Breast epithelium (tissue), 4 donors: ENCODE measurements around the gene ENC1. TPM values are rescaled to one million over a fixed set of nuclear protein-coding genes. Genes with fewer than 3 reads are reported as not detected.

ENCODE experiments used
- DNase-seq, 2 donors: peaks; one replicate each; pipeline ENCODE4 v3.0.0-alpha.2; 2019; ENCODE audit warnings: low spot score in 2 of 2
- H3K27ac ChIP-seq, 2 donors: fragments of 200-600 bp; sonication (generic) in 1 of 2; one replicate each; pipeline ENCODE4 v1.5.1; 2016 to 2019; ENCODE audit warnings: mild to moderate bottlenecking in 1 of 2
- H3K27me3 ChIP-seq, 2 donors: fragments of 200-600 bp; sonication (generic) in 1 of 2; one replicate each; pipeline versions ENCODE4 v1.5.1 to v1.6.0; 2017 to 2019; ENCODE audit warnings: control low read depth in 1 of 2, mild to moderate bottlenecking in 1 of 2
- H3K36me3 ChIP-seq: fragments of 200-600 bp; one replicate; pipeline ENCODE4 v1.5.1; 2019
- H3K4me1 ChIP-seq, 2 donors: fragments of 200-600 bp; sonication (generic); one replicate each; pipeline ENCODE4 v1.5.1; 2016 to 2019; ENCODE audit warnings: control low read depth in 1 of 2
- H3K4me3 ChIP-seq, 3 donors: fragments of 200-600 bp; sonication (generic); 1 replicate in 2 of 3; 2 replicates in 1 of 3; pipeline ENCODE4 v1.5.1; 2016 to 2019; ENCODE audit warnings: mild to moderate bottlenecking in 3 of 3, moderate library complexity in 2 of 3
- H3K9me3 ChIP-seq, 2 donors: fragments of 200-600 bp; sonication (generic) in 1 of 2; one replicate each; pipeline ENCODE4 v1.5.1; 2016 to 2019; ENCODE audit warnings: control low read depth in 1 of 2
- POLR2A ChIP-seq: fragments of 450-650 bp; IDR thresholded peaks from one replicate; pipeline ENCODE4 v1.6.1; 2016; ENCODE audit warnings: antibody characterized with exemption, mild to moderate bottlenecking, moderate library complexity
- POLR2AphosphoS5 ChIP-seq, 3 donors: sonication (generic); formaldehyde crosslinking; IDR thresholded peaks; one replicate each; pipeline ENCODE4 v1.6.1; 2017; ENCODE audit warnings: antibody characterized with exemption in 3 of 3
- intact Hi-C: fragments of 100-400 bp; cut with DNase I; formaldehyde crosslinking; loops from one replicate; pipeline ENCODE4 v1.15.1; 2023; ENCODE audit warnings: low total_unique reads
- total RNA-seq, 3 donors: library from RNA; depleted of rRNA; stranded (reverse); fragments of >200 nt; gene quantifications; one replicate each; pipeline ENCODE4 v1.1.0, GENCODE V29; 2016
- TF ChIP-seq, protein P1 (sequence below), 3 donors: fragments of 450-650 bp; IDR thresholded peaks; one replicate each; pipeline ENCODE4 v1.5.1; 2016 to 2017; ENCODE audit warnings: antibody characterized with exemption in 3 of 3, mild to moderate bottlenecking in 3 of 3, moderate library complexity in 3 of 3

Gene ENC1, protein sequence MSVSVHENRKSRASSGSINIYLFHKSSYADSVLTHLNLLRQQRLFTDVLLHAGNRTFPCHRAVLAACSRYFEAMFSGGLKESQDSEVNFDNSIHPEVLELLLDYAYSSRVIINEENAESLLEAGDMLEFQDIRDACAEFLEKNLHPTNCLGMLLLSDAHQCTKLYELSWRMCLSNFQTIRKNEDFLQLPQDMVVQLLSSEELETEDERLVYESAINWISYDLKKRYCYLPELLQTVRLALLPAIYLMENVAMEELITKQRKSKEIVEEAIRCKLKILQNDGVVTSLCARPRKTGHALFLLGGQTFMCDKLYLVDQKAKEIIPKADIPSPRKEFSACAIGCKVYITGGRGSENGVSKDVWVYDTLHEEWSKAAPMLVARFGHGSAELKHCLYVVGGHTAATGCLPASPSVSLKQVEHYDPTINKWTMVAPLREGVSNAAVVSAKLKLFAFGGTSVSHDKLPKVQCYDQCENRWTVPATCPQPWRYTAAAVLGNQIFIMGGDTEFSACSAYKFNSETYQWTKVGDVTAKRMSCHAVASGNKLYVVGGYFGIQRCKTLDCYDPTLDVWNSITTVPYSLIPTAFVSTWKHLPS
- total RNA-seq = 10 to 100 TPM in 2 of 3 donors, 1 to 10 TPM in 1; 8.3 to 16.7 (median 13.8) TPM

DNA sequence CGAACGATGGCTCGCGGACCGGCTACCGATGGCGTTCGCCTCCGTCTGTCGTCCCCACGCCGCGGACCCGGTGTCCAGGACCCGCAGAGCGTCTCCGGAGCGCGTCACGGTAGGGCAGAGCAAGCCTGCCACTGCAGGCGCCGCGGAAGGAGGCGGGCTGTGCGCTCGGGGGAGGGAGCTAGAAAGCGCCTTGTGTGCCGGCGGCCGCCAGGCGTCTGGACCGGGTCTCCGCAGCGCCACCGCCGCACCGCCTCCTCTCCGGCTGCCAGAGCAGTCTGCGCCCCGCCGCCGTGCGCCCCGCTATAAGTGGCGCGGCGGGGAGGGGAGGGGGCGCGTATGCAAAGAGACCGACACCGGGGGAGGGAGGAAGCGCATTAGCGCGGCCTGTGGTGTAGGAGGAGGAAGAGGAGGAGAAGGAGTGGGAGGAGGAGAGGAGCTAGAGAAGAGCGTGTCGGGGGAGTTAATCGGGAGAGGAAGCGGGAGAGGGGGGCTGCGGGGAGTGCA lies at the start of gene ENC1:
Gene ENC1 (minus strand): TSS at position 279 of the 504 bp plus-strand sequence. CDS start 4,243 bp downstream, outside the sequence.
- H3K4me1 ChIP-seq = peaks cover 0 to 24% of the 10 kb centered on the region in 2 donors
- H3K27me3 ChIP-seq = no peaks in the 10 kb centered on the region
- intact Hi-C loops = no loop called here
- peak within 1 kb of the TSS; percentile 85 to 87 for H3K27ac ChIP-seq
- peak; percentile 74 to 81 for DNase-seq
- H3K36me3 ChIP-seq = no peaks in the 10 kb centered on the region
- TF ChIP-seq POLR2A (peak; percentile 20), POLR2AphosphoS5 (IDR thresholded peaks at IDR 0.05) (peak; percentile 44 to 58 (median 49))
- TF ChIP-seq, protein P1, sequence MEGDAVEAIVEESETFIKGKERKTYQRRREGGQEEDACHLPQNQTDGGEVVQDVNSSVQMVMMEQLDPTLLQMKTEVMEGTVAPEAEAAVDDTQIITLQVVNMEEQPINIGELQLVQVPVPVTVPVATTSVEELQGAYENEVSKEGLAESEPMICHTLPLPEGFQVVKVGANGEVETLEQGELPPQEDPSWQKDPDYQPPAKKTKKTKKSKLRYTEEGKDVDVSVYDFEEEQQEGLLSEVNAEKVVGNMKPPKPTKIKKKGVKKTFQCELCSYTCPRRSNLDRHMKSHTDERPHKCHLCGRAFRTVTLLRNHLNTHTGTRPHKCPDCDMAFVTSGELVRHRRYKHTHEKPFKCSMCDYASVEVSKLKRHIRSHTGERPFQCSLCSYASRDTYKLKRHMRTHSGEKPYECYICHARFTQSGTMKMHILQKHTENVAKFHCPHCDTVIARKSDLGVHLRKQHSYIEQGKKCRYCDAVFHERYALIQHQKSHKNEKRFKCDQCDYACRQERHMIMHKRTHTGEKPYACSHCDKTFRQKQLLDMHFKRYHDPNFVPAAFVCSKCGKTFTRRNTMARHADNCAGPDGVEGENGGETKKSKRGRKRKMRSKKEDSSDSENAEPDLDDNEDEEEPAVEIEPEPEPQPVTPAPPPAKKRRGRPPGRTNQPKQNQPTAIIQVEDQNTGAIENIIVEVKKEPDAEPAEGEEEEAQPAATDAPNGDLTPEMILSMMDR (IDR thresholded peaks at IDR 0.05) = peak; percentile 57 to 77 (median 70)
- H3K4me3 ChIP-seq = peak within 1 kb of the TSS; percentile 64 to 76 (median 74)
- H3K9me3 ChIP-seq = no peaks in the 10 kb centered on the region

DNA sequence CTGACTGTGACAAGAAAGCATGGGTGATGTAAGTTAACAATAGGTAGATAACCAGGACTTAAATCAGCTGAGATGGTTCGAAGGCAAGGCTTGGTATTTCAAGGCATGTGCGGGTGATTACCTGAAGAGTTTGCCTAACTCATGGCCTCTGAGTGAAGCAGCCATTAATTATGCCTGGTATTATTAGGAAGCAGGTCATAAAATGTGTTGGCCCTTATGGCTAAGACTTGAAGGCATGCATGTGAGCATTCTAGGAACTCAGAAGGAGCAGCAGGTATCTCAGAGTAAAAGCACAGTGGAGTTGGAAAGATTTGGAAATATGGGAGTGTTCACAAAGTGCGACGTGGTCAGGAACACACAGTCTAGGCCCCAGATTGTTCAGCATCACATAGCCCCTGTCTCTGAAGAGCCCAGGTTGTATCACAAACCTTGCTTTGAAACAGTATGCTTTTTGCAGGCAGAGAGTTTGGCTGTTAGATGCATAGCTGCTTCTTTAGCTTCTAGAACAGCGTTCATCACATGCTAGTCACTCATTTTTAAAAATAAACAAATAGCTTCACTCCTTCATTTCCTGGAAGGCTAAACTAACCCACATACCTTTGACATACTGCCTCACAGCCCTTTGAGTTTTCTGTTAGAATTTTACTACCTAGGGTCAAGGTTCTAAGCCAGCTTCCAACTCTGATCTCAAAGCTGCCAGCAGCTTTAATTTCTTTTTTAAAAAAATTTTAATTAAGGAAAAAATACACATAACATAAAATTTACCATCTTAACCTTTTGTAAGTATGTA lies 46.6 kb upstream of the ENC1 start:
- H3K4me1 ChIP-seq = no peaks in the 10 kb centered on the region
- no peak overlapping the region for H3K4me3 ChIP-seq
- H3K27ac ChIP-seq = no peak overlapping the region
- TF ChIP-seq, protein P1 (IDR thresholded peaks at IDR 0.05) = no peak
- TF ChIP-seq POLR2A (no peak), POLR2AphosphoS5 (IDR thresholded peaks at IDR 0.05) (no peak)
- DNase-seq = no peak
- no peaks in the 10 kb centered on the region for H3K27me3 ChIP-seq
- intact Hi-C loops = no loop called here
- no peaks in the 10 kb centered on the region for H3K36me3 ChIP-seq
- H3K9me3 ChIP-seq = no peaks in the 10 kb centered on the region

DNA sequence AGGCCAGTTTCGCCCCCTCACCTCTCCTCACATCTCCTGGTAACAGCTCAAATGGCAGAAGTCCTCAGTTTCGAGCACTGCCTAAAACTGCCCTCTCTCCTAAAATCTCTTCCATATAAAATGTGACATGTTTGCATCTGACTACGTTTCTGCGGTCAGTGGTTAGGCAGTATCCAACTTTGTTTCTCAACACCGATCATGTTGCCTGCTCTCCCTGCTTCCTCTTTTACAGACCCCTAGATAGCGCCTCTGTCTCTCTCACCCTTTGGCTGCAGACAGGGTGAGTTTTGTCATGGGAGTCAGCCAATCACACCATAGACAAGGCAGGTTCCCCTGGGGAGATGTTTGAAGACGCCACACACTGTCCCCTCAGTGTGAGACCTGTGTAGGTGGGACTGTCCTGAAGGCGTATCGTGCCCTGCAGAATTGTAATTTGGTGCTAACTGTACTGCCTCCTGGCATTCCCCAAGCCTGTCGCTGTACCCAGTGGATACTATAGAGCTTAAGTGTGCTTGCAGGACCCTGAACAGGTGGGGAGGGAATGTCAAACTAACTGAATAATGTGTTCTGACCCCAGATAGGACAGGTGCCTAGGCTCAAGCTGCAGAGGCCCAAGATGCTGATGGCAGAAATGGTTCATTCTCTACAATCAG lies 45.6 kb upstream of the ENC1 start:
- Histone ChIP-seq H3K27me3 (no peaks in the 10 kb centered on the region), H3K27ac (peak overlapping the region; percentile 83 to 95), H3K36me3 (no peaks in the 10 kb centered on the region), H3K4me3 (peak overlapping the region; percentile 80 to 99 (median 95)), H3K9me3 (no peaks in the 10 kb centered on the region), H3K4me1 (no peaks in the 10 kb centered on the region)
- intact Hi-C loops = no loop called here
- TF ChIP-seq, protein P1 (IDR thresholded peaks at IDR 0.05) = no peak
- TF ChIP-seq POLR2A (no peak), POLR2AphosphoS5 (IDR thresholded peaks at IDR 0.05) (no peak)
- DNase-seq = no peak

DNA sequence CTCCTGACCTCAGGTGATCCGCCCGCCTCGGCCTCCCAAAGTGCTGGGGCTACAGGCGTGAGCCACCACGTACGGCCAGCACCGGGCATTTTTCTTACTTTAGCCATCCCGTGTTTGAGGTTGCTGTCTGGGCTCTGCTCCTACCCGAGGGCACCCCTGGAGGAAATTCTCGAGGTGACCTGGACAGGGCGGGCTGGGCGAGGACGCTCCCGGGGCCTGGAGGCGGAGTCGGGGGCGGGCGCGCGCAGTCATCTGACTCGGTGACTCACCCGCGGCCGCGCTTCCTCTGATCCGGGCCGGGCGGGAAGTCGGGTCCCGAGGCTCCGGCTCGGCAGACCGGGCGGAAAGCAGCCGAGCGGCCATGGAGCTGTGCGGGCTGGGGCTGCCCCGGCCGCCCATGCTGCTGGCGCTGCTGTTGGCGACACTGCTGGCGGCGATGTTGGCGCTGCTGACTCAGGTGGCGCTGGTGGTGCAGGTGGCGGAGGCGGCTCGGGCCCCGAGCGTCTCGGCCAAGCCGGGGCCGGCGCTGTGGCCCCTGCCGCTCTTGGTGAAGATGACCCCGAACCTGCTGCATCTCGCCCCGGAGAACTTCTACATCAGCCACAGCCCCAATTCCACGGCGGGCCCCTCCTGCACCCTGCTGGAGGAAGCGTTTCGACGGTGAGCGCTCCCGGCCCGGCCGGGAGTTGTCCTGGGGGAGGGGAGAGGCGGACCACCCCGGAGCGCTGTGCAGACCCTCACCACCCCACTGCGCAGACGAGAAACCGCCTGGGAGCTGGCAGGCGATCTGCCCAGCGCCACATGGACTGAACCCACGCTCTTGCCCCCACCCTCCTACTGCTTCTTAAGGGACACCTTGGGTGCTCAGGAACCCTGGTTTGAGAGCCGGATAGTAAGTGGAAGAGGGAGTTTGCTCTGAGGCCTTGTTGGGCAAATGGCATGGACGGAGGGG lies 44.6 kb upstream of the ENC1 start, which contains the start of gene HEXB:
Gene HEXB (plus strand): TSS at position 334 of the 952 bp plus-strand sequence. CDS start 28 bp downstream, at position 362.
- intact Hi-C loops = no loop called here

More for the DNA sequence above, 44.6 kb upstream of the ENC1 start, which contains the start of gene HEXB:
- H3K4me1 ChIP-seq = no peaks in the 10 kb centered on the region
- peak within 1 kb of the TSS; percentile 80 to 99 (median 95) for H3K4me3 ChIP-seq
- DNase-seq = peak; percentile 80 to 88
- H3K27ac ChIP-seq = peak within 1 kb of the TSS; percentile 83 to 95
- no peaks in the 10 kb centered on the region for H3K27me3 ChIP-seq
- H3K9me3 ChIP-seq = no peaks in the 10 kb centered on the region
- H3K36me3 ChIP-seq = no peaks in the 10 kb centered on the region
- peak; percentile 48 for TF ChIP-seq POLR2A
- peak; percentile 78 to 85 (median 84) for TF ChIP-seq POLR2AphosphoS5 (IDR thresholded peaks at IDR 0.05)
- TF ChIP-seq, protein P1 (IDR thresholded peaks at IDR 0.05) = no peak
